Neuronal stem cell (in vitro differentiated cells): ENCODE data around the gene NSD2.

Experiments used
- DNase-seq: peaks from one replicate; pipeline ENCODE4 v3.0.0-alpha.2; 2013; ENCODE audit warnings: low spot score
- H2AFZ ChIP-seq: one replicate; pipeline ENCODE4 v1.6.1; 2013; ENCODE audit warnings: mild to moderate bottlenecking, low read length, inconsistent platforms
- H2AK5ac ChIP-seq: 2 replicates; pipeline ENCODE4 v1.6.1; 2013; ENCODE audit warnings: low read depth, mild to moderate bottlenecking, inconsistent platforms, low read length, moderate library complexity, mixed read lengths
- H2BK120ac ChIP-seq: 2 replicates; pipeline ENCODE4 v1.6.1; 2013; ENCODE audit warnings: low read depth, mild to moderate bottlenecking, inconsistent platforms, low read length, moderate library complexity, mixed read lengths
- H2BK12ac ChIP-seq: one replicate; pipeline ENCODE4 v1.6.1; 2013; ENCODE audit warnings: low read length, inconsistent platforms
- H2BK15ac ChIP-seq: 2 replicates; pipeline ENCODE4 v1.6.1; 2013; ENCODE audit warnings: mild to moderate bottlenecking, low read length, inconsistent platforms, mixed read lengths
- H2BK5ac ChIP-seq: one replicate; pipeline ENCODE4 v1.6.1; 2013; ENCODE audit warnings: inconsistent platforms, mild to moderate bottlenecking, low read length, moderate library complexity
- H3K14ac ChIP-seq: one replicate; pipeline ENCODE4 v1.6.1; 2013; ENCODE audit warnings: low read length, inconsistent platforms
- H3K18ac ChIP-seq: 2 replicates; pipeline ENCODE4 v1.6.1; 2013; ENCODE audit warnings: low read length, inconsistent platforms
- H3K23ac ChIP-seq: 2 replicates; pipeline ENCODE4 v1.6.1; 2013; ENCODE audit warnings: low read depth, mild to moderate bottlenecking, mixed read lengths, low read length, inconsistent platforms; ENCODE audit not compliant: poor library complexity
- H3K27ac ChIP-seq: replicated peaks from 3 replicates; pipeline ENCODE4 v1.5.1; 2013; ENCODE audit warnings: low read length, inconsistent platforms
- H3K27me3 ChIP-seq, 3 experiments: 2 replicates each; pipeline ENCODE4 v1.6.1; 2013; ENCODE audit warnings: low read length in 3 of 3, mild to moderate bottlenecking in 2 of 3, inconsistent platforms in 1 of 3, low read depth in 1 of 3, mixed read lengths in 1 of 3, moderate library complexity in 1 of 3; ENCODE audit not compliant: control insufficient read depth in 3 of 3, insufficient read depth in 3 of 3
- H3K36me3 ChIP-seq, 2 donors: replicated peaks in 1 of 2; 2 replicates each; pipeline ENCODE4 v1.6.1; 2013; ENCODE audit warnings: low read length in 2 of 2; ENCODE audit not compliant: control insufficient read depth in 2 of 2, insufficient read depth in 2 of 2
- H3K4ac ChIP-seq: 2 replicates; pipeline ENCODE4 v1.6.1; 2013; ENCODE audit warnings: inconsistent platforms, mild to moderate bottlenecking, low read length, moderate library complexity
- H3K4me1 ChIP-seq, 2 donors: 1 replicate in 1 of 2; 2 replicates in 1 of 2; pipeline ENCODE4 v1.6.1; 2013; ENCODE audit warnings: low read length in 2 of 2, low read depth in 1 of 2; ENCODE audit not compliant: control insufficient read depth in 2 of 2, insufficient read depth in 1 of 2
- H3K4me2 ChIP-seq: one replicate; pipeline ENCODE4 v1.6.1; 2013; ENCODE audit warnings: mild to moderate bottlenecking, low read length, inconsistent platforms; ENCODE audit not compliant: insufficient read depth, poor library complexity, severe bottlenecking
- H3K4me3 ChIP-seq, 2 donors: 2 replicates each; pipeline ENCODE4 v1.5.1; 2013; ENCODE audit warnings: low read length in 2 of 2, mild to moderate bottlenecking in 2 of 2, inconsistent platforms in 1 of 2, moderate library complexity in 1 of 2
- H3K79me1 ChIP-seq: one replicate; pipeline ENCODE4 v1.6.1; 2013; ENCODE audit warnings: low read depth, mild to moderate bottlenecking, inconsistent platforms, low read length, moderate library complexity
- H3K9ac ChIP-seq: one replicate; pipeline ENCODE4 v1.6.1; 2013; ENCODE audit warnings: mild to moderate bottlenecking, low read depth, low read length, inconsistent platforms; ENCODE audit not compliant: poor library complexity
- H3K9me3 ChIP-seq, 2 donors: replicated peaks in 1 of 2; 2 replicates each; pipeline versions ENCODE3 to v1.6.1; 2013; ENCODE audit warnings: low read length in 2 of 2, mild to moderate bottlenecking in 2 of 2, inconsistent platforms in 1 of 2, low read depth in 1 of 2, mixed read lengths in 1 of 2, moderate library complexity in 1 of 2; ENCODE audit not compliant: control insufficient read depth in 2 of 2, insufficient read depth in 1 of 2
- H4K8ac ChIP-seq: one replicate; pipeline ENCODE4 v1.6.1; 2013; ENCODE audit warnings: low read depth, mild to moderate bottlenecking, inconsistent platforms, low read length, moderate library complexity
- H4K91ac ChIP-seq: one replicate; pipeline ENCODE4 v1.6.1; 2013; ENCODE audit warnings: low read length, low read depth, mild to moderate bottlenecking, inconsistent platforms; ENCODE audit not compliant: poor library complexity
- WGBS, 2 donors: extraction: QIAGEN DNeasy Blood & Tissue Kit; methylation state at CpG; one replicate each; pipeline ENCODE4 v1.1.7; 2013; ENCODE audit warnings: missing lambda C conversion rate in 2 of 2, mixed read lengths in 1 of 2; ENCODE audit not compliant: insufficient read length in 2 of 2, insufficient replicate concordance in 1 of 2; ENCODE audit errors: extremely low coverage in 2 of 2; 5-methylcytosine and 5-hydroxymethylcytosine counted together

The NSD2 gene

GRCh38 chr4:1862055-1862911, 8.9 kb upstream of the NSD2 start:
- Histone ChIP-seq H3K79me1 (no peaks in the 10 kb centered on the region), H3K36me3 (no peaks in the 10 kb centered on the region), H4K91ac (peak overlapping the region; percentile 68), H3K4me1 (peaks cover 25 to 55% of the 10 kb centered on the region in 2 donors), H3K4me2 (peak overlapping the region; percentile 41), H4K8ac (no peak overlapping the region), H2BK5ac (no peak overlapping the region), H2BK12ac (peak overlapping the region; percentile 97), H3K9me3 (no peaks in the 10 kb centered on the region), H3K4ac (no peak overlapping the region), H2AK5ac (peak overlapping the region; percentile 81), H3K4me3 (no peak overlapping the region), H3K27me3 (peaks cover 0 to 28% (median 0%) of the 10 kb centered on the region in 3 experiments), H3K18ac (peak overlapping the region; percentile 86), H2AFZ (no peak overlapping the region), H3K9ac (no peak overlapping the region), H3K27ac (no peak overlapping the region), H2BK120ac (no peak overlapping the region), H2BK15ac (peak overlapping the region; percentile 53), H3K23ac (peak overlapping the region; percentile 48), H3K14ac (no peak overlapping the region)
- DNase-seq, result no peak
- WGBS, 2 donors, result no CpG with 5 or more reads among the region's 45 CpGs

- no peak for DNase-seq
- H2BK15ac ChIP-seq, result peak overlapping the region; percentile 53
- H3K18ac ChIP-seq, result peak overlapping the region; percentile 86
- WGBS, 2 donors, result no CpG with 5 or more reads among the region's 14 CpGs
- H3K27me3 ChIP-seq, result peaks cover 0 to 28% (median 0%) of the 10 kb centered on the region in 3 experiments
- H4K8ac ChIP-seq, result no peak overlapping the region
- no peak overlapping the region for H3K4me2 ChIP-seq
- H2BK120ac ChIP-seq, result no peak overlapping the region
- H2AFZ ChIP-seq, result no peak overlapping the region
- peak overlapping the region; percentile 48 for H3K23ac ChIP-seq
- no peaks in the 10 kb centered on the region for H3K36me3 ChIP-seq
- peaks cover 25 to 50% of the 10 kb centered on the region in 2 donors for H3K4me1 ChIP-seq
- no peak overlapping the region for H3K9ac ChIP-seq
- peak overlapping the region; percentile 97 for H2BK12ac ChIP-seq
- H2AK5ac ChIP-seq, result peak overlapping the region; percentile 81
- H3K14ac ChIP-seq, result no peak overlapping the region
- no peak overlapping the region for H2BK5ac ChIP-seq
- H3K4me3 ChIP-seq, result no peak overlapping the region
- no peaks in the 10 kb centered on the region for H3K79me1 ChIP-seq
- H3K27ac ChIP-seq, result no peak overlapping the region
- H4K91ac ChIP-seq, result peak overlapping the region; percentile 68
- no peaks in the 10 kb centered on the region for H3K9me3 ChIP-seq
- no peak overlapping the region for H3K4ac ChIP-seq
Observed at GRCh38 chr4:1862961-1863296, 8.3 kb upstream of the NSD2 start.

- WGBS, 2 donors, result no CpG with 5 or more reads among the region's 11 CpGs
- Histone ChIP-seq H2BK12ac (no peak overlapping the region), H3K9me3 (no peaks in the 10 kb centered on the region), H2BK120ac (no peak overlapping the region), H3K79me1 (no peaks in the 10 kb centered on the region), H3K18ac (peak overlapping the region; percentile 31), H3K36me3 (no peaks in the 10 kb centered on the region), H3K14ac (no peak overlapping the region), H4K91ac (no peak overlapping the region), H2BK5ac (peak overlapping the region; percentile 77), H3K4me1 (peaks cover 25 to 50% of the 10 kb centered on the region in 2 donors), H3K4me2 (peak overlapping the region; percentile 15), H2BK15ac (peak overlapping the region; percentile 92), H2AK5ac (peak overlapping the region; percentile 77), H3K23ac (no peak overlapping the region), H3K27ac (no peak overlapping the region), H3K4me3 (no peak overlapping the region), H2AFZ (peak overlapping the region; percentile 20), H4K8ac (no peak overlapping the region), H3K4ac (peak overlapping the region; percentile 13), H3K9ac (peak overlapping the region; percentile 14), H3K27me3 (peaks cover 0 to 27% (median 0%) of the 10 kb centered on the region in 3 experiments)
- DNase-seq, result no peak
Observed at GRCh38 chr4:1863297-1864033, 7.7 kb upstream of the NSD2 start.
